Melanocyte of skin (primary cell): ENCODE measurements around the gene INPP5F. TPM values are rescaled to one million over a fixed set of nuclear protein-coding genes. Genes with fewer than 3 reads are reported as not detected.

ENCODE experiments used
- small RNA-seq, 2 donors: library from RNA; depleted of rRNA; stranded (forward); fragments of <200 nt; gene quantifications; one replicate each; pipeline ENCODE3, GENCODE V24; 2012
- total RNA-seq, 2 donors: library from RNA; depleted of rRNA; stranded (reverse); fragments of >200 nt; gene quantifications; 2 replicates each; pipeline ENCODE4 v1.2.3, GENCODE V29; 2012

INPP5F gene
- total RNA-seq = 10 to 100 TPM; 33.7 to 81.6 TPM

GRCh38 chr10:119725828-119726675, at the start of gene INPP5F:
INPP5F (plus strand) TSS chr10:119726050; CDS start chr10:119726263, 213 bp downstream.

DNA sequence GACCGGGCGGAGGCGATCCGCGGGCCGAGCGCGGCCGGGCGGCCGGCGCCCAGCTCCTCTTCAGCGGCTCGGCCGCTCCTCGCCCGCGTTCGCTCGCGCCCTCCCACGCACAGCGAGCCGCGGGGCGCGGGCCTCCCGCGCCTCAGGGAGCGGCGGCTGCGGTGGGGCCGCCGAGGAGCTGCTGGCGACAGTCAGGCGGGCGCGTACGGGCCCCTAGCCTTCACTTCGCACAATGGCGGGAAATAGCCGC, 146.7 kb downstream of the INPP5F start, which contains the start of gene MCMBP:
MCMBP (minus strand) TSS at position 234 of the 250 bp plus-strand sequence. CDS start 259 bp downstream, outside the sequence.

Small RNA genes within 50 kb of the gene (small RNA-seq; reads per million reads assigned to genes)
- gene RN7SL846P = 0 to 0.34 reads per million in 2 donors

Other genes starting within 250 kb of the INPP5F start
- 10 to 100 TPM; 29.9 to 47.6 TPM for gene RGS10, start 183.3 kb upstream of the INPP5F start, total RNA-seq
- gene TIAL1, start 129.1 kb upstream of the INPP5F start, total RNA-seq = 10 to 100 TPM; 33.7 to 45.0 TPM
- 10 to 100 TPM; 13.4 to 16.7 TPM for gene BAG3, start 74.7 kb upstream of the INPP5F start, total RNA-seq
- 10 to 100 TPM; 41.6 to 73.9 TPM for gene MCMBP, start 146.8 kb downstream of the INPP5F start, total RNA-seq
- 10 to 100 TPM; 29.3 to 38.9 TPM for gene SEC23IP, start 166.7 kb downstream of the INPP5F start, total RNA-seq